Measurements from ENCODE around the gene CFAP100. TPM values are rescaled to one million over a fixed set of nuclear protein-coding genes. Genes with fewer than 3 reads are reported as not detected.

CFAP100 gene
- total and polyA plus RNA-seq, 12 donors, result not detected

- no peak for TF ChIP-seq CTCF (IDR thresholded peaks at IDR 0.05)
- Histone ChIP-seq H3K4me1 (no peaks in the 10 kb centered on the region), H3K9me3 (no peaks in the 10 kb centered on the region), H3K27ac (no peak overlapping the region), H3K36me3 (no peaks in the 10 kb centered on the region), H3K27me3 (peaks cover 0 to 23% (median 8%) of the 10 kb centered on the region in 7 donors), H3K4me3 (no peak overlapping the region)
- intact Hi-C loops (cut with DNase I), result no loop called here
- ATAC-seq, result no peak
- WGBS, 2 donors, result 78 to 89% methylated on average over 5 of the region's 5 CpGs
- no peak for DNase-seq
Measured at GRCh38 chr3:126408099-126408498, 13.4 kb downstream of the CFAP100 start.

DNA sequence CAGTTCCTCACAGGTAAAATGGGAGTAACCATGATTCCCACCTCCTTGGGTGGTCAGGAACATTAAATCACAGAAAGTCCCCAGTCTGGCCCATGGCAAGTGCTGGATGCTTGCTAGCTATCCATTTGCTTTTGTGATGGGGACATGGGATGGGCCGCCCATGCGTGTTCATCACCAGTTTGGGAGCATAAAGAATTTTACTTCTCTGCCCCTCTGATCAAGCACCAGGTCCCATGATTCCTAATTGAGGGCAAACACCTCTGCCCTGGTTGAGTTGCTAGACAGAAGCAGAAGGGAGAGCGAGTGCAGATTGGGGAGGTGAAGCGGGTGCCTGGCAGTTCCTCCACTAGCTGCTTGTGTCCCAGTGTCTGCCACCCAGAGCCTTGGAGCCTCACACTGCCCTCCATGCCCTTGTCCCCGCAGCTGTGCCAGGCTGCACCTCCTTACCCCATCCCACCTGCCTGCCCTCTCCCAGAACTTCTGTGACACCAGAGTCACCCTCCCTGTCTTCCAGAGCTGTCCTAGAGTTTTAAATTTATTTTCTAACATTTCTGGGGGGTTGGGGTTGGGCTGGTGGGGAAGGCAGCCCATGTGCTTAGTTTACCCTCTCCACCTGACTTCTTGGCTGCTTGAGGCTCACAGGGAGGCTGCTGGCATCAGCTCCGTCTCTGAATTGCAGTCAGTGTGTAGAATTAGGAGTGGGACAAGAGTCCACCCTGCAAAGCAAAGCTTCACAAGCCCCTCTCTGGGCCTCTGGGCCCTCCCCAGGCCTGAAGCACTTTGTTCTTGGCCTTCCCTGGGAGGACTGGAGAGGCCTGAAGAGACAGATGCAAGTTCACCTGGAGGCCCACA lies 18.4 kb downstream of the CFAP100 start:
- Histone ChIP-seq H3K36me3 (no peaks in the 10 kb centered on the region), H3K27me3 (peaks cover 0 to 53% (median 44%) of the 10 kb centered on the region in 7 donors), H3K4me3 (no peak overlapping the region), H3K9me3 (no peaks in the 10 kb centered on the region), H3K27ac (no peak overlapping the region), H3K4me1 (no peaks in the 10 kb centered on the region)
- no peak for TF ChIP-seq CTCF (IDR thresholded peaks at IDR 0.05)
- DNase-seq, result no peak
- WGBS, 2 donors, result 88 to 90% methylated on average over 6 of the region's 6 CpGs
- intact Hi-C loops (cut with DNase I), result no loop called here
- no peak for ATAC-seq

- ATAC-seq, result no peak
- WGBS, 2 donors, result 68 to 74% methylated on average over 4 of the region's 4 CpGs
- peaks cover 0 to 56% (median 49%) of the 10 kb centered on the region in 7 donors for H3K27me3 ChIP-seq
Measured at GRCh38 chr3:126413693-126414080, 19.0 kb downstream of the CFAP100 start.

DNA sequence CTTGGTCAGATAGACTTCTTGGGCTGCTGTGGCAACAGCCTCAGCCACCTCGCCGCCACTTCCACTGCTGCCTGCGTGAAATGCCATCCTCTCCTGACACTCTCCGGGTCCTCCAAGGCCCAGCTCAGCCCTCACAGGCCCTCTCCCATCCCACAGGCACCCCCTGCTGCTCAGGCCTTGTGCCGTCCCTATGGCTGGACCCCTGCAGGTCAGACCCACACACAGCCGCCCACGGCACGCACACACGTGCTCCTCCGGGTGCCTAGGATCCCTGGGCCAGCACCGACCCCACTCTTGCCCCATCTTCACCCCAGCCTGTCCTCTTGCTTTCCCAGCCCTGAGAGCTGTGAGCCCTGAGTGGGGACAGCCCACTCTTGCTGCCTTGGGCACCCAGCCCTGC lies 19.7 kb downstream of the CFAP100 start:
- Histone ChIP-seq H3K4me3 (no peak overlapping the region), H3K36me3 (no peaks in the 10 kb centered on the region), H3K4me1 (no peaks in the 10 kb centered on the region), H3K9me3 (no peaks in the 10 kb centered on the region), H3K27ac (no peak overlapping the region), H3K27me3 (peaks cover 0 to 58% (median 49%) of the 10 kb centered on the region in 7 donors)
- no peak for TF ChIP-seq CTCF (IDR thresholded peaks at IDR 0.05)
- intact Hi-C loops (cut with DNase I), result no loop called here
- DNase-seq, result no peak
- ATAC-seq, result peak in 2 of 8 donors; percentile 11 to 14
- WGBS, 2 donors, result 85 to 86% methylated on average over 11 of the region's 11 CpGs

More at GRCh38 chr3:126413693-126414080, 19.0 kb downstream of the CFAP100 start:
- Histone ChIP-seq H3K9me3 (no peaks in the 10 kb centered on the region), H3K27ac (no peak overlapping the region), H3K36me3 (no peaks in the 10 kb centered on the region), H3K4me3 (no peak overlapping the region), H3K4me1 (no peaks in the 10 kb centered on the region)
- intact Hi-C loops (cut with DNase I), result no loop called here
- no peak for TF ChIP-seq CTCF (IDR thresholded peaks at IDR 0.05)
- DNase-seq, result no peak
